ENCODE results near the gene GNG7.
"Not testable (repeated sequence)": the region's sequence is repeated elsewhere in the genome, so short reads cannot be mapped to it uniquely, and the experiment has no call there.

DNA sequence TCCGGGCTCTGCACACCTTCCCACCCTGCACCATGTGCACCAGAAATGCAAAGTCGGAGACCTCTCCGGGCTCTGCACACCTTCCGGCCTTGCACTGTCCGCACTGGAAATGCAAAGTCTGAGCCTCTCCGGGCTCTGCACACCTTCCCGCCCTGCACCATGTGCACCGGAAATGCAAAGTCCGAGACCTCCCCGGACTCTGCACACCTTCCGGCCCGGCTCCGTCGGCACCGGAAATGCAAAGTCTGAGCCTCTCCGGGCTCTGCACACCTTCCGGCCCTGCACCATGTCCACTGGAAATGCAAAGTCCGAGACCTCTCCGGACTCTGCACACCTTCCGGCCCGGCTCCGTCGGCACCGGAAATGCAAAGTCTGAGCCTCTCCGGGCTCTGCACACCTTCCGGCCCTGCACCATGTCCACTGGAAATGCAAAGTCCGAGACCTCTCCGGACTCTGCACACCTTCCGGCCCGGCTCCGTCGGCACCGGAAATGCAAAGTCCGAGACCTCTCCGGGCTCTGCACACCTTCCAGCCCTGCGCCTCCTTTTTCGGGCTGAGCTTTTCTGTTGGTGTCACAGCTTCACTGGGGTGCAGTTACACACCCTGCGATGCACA is 59.3 kb downstream of the GNG7 start:
- TF ChIP-seq POLR2A (IDR thresholded peaks at IDR 0.05) = not testable (repeated sequence)
- TF ChIP-seq, protein P1, sequence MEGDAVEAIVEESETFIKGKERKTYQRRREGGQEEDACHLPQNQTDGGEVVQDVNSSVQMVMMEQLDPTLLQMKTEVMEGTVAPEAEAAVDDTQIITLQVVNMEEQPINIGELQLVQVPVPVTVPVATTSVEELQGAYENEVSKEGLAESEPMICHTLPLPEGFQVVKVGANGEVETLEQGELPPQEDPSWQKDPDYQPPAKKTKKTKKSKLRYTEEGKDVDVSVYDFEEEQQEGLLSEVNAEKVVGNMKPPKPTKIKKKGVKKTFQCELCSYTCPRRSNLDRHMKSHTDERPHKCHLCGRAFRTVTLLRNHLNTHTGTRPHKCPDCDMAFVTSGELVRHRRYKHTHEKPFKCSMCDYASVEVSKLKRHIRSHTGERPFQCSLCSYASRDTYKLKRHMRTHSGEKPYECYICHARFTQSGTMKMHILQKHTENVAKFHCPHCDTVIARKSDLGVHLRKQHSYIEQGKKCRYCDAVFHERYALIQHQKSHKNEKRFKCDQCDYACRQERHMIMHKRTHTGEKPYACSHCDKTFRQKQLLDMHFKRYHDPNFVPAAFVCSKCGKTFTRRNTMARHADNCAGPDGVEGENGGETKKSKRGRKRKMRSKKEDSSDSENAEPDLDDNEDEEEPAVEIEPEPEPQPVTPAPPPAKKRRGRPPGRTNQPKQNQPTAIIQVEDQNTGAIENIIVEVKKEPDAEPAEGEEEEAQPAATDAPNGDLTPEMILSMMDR (IDR thresholded peaks at IDR 0.05) = not testable (repeated sequence)

Data from adrenal gland (tissue), 5 donors.